Activated naive CD8-positive, alpha-beta T cell treated with anti-CD3 and anti-CD28 coated beads, Interleukin-2, amount 50 U/mL, for 16 hours (primary cell): Measurements from ENCODE around the gene NUP153.
"Not testable (repeated sequence)": the region's sequence is repeated elsewhere in the genome, so short reads cannot be mapped to it uniquely, and the experiment has no call there.

Experiments
- DNase-seq: peaks from one replicate; pipeline ENCODE4 v3.0.0-alpha.2; 2020; ENCODE audit warnings: low read depth, low spot score

The NUP153 gene

DNA sequence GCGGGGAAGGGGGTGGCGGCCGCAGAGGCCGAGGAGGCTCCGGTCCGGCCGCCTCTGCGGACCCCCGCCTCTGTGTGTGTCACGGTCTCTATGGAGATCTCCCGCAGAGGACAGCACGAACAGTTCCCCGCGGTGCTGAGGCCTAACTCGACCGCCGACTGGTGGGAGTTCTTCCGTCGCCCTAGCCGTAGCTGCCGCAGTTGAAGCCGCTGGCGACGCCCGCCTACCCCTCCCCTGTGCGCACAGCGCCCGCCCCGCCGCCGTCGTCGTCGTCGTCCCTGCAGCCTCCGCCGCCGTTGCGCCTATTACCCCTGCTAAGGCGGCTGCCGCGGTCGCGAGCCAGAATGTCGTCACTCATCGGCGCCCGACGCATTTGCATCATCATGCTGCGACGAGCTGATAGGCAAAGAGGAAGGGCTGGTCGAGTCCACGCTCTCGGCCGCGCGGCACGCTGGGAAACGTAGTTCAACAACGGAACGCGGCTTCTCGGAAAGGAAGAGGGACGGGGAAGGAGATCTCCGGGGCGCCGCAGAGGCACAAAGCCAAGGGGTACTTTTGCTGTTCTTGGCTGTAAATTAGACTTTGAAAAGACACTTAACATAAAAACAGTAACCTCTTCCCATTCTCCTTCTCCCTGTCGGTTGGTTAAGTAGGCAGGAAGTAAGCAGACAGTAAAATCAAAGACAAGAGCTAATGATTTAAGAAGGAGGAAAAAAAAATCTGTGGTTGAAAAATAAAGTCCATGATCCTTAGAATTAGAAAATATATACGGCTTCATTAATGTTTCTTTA lies at the start of gene NUP153:
TSS of gene NUP153 (minus strand) at position 346 of the 791 bp plus-strand sequence. CDS start 538 bp downstream, outside the sequence.
- peak; percentile 99 for DNase-seq

DNA sequence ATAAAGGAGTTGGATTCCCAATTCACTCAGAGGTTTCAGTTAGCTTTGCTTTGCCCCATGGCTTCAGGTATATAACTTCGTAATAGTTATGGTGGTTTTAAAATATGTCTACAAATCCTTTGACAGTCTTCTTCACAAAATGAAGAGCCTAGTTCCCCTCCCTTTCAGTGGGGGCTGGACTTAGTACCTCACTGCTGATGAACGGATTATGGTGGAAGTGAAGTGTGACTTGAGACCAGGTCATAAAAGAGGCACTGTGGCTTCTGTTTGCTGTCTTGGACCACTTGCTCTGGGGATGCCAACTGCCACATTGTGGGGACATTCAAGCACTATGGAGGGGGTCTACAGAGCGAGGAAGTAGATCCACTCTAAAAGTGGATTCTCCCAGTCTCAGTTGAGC lies 47.5 kb upstream of the NUP153 start:
- DNase-seq = no peak

DNA sequence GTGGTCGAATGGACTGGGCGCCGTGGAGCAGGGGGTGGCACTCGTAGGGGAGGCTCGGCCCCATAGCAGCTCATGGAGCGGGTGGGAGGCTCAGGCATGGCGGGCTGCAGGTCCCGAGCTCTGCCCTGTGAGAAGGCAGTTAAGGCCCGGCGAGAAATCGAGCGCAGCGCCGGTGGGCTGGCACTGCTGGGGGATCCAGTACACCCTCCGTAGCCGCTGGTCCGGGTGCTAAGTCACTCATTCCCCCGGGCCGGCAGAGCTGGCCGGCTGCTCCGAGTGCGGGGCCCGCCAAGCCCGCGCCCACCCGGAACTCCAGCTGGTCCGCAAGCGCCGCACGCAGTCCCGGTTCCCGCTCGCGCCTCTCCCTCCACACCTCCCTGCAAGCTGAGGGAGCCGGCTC lies 38.6 kb upstream of the NUP153 start:
- not testable (repeated sequence) for DNase-seq

DNA sequence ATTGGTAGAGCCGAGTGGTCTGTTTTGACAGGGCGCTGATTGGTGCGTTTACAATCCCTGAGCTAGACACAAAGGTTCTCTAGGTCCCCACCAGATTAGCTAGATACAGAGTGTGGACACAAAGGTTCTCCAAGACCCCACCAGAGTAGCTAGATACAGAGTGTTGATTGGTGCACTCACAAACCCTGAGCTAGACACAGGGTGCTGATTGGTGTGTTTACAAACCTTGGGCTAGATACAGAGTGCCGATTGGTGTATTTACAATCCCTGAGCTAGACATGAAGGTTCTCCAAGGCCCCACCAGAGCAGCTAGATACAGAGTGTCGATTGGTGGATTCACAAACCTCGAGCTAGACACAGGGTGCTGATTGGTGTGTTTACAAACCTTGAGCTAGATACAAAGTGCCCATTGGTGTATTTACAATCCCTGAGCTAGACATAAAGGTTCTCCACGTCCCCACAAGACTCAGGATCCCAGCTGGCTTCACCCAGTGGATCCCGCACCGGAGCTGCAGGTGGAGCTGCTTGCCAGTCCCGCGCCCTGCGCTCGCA lies 38.1 kb upstream of the NUP153 start:
- not testable (repeated sequence) for DNase-seq

DNA sequence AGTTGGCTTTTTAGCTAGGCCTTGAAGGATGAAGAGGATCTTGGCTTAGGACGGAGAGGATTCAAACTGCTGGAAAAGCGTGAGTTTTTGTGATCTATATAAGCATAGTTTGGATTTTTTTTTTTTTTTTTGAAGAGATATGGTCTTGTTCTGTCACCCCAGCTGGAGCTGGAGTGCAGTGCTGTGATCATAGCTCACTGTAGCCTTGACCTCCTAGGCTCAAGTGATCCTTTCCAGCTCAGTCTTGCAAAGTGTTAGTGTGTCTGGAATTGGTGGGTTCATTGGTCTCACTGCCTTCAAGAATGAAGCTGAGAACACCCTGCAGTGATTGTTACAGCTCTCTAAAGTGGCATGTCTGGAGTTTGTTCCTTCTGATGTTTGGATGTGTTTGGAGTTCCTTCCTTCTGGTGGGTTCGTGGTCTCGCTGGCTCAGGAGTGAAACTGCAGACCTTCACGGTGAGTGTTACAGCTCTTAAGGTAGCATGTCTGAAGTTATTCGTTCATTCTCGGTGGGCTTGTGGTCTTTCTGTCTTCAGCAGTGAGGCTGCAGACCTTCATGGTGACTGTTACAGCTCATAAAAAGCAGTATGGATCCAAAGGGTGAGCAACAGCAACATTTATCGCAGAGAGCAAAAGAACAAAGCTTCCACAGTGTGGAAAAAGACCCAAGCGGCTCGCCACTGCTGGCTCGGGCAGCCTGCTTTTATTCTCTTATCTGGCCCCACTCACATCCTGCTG lies 37.5 kb upstream of the NUP153 start:
- DNase-seq = no peak

DNA sequence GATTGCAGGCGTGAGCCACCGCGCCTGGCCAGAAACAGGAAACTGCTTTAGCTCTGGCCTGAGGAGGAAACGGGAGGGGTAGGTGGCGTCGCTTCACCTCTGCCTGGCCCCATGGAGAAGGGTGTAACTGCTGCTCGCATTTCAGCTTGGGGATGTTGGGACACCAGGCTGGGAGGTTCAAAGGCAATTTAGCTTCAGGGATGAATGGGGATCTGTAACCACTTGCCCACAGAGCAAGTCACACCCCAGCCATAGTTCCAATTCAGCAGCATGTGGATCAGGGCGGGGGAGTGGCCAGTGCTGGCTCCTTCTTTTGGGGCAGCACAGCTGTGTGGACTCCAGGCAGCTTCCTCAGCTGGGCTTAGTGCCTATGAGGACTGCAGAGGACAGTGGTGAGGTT lies 34.8 kb upstream of the NUP153 start:
- DNase-seq = no peak

DNA sequence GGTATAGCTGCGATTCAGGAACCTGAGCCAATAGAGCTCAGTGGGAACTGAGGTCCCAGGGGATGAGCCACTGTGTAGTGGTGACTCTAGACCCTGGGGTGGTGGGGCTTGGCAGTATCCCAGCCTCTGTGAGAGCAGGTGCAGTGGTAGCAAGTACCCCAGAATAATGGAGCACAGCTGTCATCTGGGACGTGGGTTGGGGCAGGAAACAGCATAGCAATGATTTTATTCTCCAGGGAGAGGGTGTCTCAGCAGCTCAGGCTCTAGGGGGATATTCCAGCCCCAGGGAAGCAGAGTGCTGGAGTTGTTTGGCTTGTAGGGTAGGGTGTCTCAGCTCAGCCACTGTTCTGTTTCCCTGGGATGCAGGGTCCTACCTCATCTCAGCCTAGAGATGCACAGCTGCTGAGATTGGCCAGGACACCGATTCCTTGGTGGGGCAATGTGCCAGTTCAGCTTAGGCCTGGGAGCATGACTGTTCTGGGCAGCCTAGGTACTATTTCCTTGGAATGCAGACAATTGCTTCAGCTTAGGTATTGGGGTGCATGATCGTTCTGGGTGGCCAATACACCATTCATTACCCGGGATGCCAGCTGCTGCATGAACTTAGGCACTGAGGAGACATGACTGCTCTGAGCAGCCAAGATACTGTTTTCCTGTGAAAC lies 34.0 kb upstream of the NUP153 start:
- no peak for DNase-seq

DNA sequence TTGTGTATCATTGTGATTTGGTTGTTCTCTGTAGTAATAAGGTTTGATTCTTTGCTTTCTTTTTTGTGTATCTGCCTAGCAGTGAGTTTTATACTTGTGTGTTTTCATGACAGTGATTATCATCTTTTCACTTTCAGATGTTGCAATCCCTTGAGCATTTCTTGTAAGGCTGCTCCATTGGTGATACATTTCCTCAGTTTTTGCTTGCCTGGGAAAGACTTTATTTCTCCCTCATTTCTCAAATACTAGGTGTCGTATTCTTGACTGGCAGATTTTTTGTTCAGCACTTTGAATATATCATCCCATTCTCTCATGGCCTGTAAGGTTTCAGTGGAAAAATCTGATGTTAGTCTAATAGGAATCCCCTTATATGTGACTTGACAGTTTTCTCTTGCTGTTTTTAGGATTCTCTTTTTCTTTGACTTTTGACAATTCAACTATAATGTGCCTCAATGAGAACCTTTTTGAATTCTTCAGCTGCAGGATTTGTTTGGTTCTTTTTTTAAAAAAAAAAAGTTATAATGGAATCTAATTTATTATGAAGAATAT lies 31.1 kb upstream of the NUP153 start:
- DNase-seq = no peak

DNA sequence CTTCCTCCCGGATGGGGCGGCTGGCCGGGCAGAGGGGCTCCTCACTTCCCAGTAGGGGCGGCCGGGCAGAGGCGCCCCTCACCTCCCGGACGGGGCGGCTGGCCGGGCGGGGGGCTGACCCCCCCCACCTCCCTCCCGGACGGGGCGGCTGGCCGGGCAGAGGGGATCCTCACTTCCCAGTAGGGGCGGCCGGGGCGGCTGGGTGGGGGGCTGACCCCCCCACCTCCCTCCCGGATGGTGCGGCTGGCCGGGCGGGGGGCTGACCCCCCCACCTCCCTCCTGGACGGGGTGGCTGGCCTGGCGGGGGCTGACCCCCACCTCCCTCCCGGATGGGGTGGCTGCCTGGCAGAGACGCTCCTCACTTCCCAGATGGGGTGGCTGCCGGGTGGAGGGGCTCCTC lies 28.6 kb upstream of the NUP153 start:
- DNase-seq = not testable (repeated sequence)

DNA sequence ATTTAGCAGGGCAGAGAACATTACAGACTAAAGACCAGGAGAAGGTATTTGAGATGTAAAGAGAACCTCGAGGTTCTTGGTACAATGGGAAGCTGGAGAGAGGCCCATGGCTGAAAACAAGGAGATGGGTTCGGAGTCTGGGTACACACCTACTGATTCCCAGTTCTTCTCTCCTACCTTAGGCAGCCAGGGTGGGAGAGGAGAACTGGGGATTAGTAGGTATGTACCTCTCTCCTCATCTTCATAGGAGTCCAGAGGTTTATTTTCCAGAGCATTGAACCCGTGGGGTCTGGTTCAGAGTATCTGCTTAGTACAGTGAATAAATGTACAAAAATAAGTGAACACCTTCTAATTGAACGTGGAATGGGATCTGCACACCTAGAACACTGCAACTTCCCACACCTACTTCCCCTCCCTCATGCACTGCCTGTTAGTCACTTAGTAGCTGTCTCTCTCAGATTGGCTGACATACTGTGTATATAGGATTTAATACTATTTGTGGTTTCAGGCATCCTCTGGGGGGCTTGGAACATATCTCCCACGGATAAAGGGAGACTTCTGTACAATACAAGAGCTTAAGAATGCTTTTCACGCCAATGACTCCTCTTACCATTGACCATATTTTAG lies 23.5 kb upstream of the NUP153 start:
- DNase-seq = no peak

DNA sequence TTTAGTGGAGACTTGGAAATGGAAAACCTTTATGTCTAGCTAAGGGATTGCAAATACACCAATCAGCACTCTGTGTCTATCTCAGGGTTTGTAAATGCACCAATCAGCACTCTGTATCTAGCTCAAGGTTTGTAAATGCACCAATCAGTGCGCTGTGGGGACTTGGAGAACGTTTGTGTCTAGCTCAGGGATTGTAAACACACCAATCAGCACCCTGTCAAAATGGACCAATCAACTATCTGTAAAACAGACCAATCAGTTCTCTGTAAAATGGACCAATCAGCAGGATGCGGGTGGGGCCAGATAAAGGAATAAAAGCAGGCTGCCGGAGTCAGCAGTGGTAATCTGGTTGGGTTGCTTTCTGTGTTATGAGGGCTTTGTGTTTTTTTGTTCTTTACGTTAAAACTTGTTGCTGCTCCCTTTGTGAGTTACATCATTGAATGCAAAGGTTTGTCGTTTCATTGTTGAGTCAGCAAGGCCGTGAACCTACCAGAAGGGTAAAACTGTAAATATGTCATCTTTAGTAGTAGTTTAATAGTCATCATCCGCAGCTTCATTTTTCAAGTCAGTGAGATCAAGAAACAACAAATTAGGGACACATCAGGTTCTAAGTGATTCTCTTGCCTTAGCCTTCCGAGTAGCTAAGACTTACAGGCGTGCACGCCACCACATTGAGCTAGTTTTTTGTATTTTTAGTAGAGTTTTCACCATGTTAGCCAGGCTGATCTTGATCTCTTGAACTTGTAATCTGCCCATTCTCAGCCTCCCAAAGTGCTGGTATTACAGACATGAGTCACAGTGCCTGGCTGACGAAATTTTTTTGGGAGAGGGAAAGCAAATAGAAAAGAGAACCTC lies 22.7 kb upstream of the NUP153 start:
- no peak for DNase-seq

DNA sequence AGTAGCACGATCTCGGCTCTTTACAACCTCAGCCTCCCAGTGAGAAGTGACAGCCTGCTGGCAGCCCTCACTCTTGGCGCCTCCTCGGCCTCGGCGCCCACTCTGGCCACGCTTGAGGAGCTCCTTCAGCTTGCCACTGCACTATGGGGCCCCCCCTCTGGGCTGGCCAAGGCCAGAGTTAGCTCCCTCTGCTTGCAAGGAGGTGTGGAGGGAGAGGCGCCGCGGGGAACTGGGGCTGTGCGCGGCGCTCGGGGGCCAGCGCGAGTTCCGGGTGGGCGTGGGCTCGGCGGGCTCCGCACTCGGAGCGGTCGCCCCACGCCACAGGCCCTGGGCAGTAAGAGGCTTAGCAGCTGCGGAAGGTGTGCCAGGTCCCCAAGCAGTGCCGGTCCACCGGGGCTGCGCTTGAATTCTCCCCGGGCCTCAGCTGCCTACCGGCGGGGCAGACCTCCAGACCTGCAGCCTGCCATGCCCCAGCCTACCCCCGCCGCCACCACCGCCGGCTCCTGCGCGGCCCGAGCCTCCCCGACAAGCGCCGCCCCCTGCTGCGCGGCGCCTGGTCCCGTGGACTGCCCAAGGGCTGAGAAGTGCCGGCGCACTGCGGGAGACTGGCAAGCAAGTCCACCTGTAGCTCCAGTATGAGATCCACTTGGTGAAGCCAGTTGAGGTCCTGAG lies 22.0 kb upstream of the NUP153 start:
- no peak for DNase-seq

DNA sequence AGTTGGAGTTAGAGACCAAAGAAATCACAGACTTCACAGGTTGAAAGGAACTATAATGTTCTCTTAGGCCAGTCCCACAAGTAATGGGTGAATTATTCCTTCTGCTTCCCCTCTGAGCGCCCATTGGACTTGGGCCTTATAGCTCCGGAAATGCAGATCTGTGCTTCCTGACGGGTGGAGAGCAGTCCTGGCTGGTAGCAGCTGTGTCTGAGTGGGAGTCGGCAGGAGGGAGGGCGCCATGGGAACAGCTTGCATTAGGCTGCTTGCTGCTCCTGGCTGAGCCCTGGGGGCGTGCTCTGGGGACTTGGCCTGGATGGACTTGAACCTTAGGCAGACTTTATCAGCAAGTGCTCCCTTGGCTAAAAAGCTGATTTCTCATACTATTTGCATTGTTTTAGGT lies 18.4 kb upstream of the NUP153 start:
- DNase-seq = no peak

DNA sequence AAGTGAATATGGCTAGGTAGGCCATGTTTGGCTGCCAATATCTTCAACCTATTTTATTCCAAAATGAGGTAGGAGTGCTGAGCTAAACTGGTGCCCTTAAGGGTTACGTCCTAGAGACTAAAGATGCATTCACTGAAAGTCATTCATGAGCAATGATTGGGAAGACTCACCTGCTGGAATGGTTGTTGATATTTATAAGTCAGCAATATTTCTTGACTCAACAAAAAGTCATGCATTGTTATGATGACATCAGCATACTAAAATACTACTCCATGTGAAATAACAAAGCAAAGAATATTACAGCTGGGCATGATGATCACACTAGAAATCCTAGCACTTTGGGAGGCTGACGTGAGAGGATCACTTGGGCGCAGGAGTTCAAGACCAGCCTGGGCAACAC lies 17.6 kb upstream of the NUP153 start:
- DNase-seq = no peak

DNA sequence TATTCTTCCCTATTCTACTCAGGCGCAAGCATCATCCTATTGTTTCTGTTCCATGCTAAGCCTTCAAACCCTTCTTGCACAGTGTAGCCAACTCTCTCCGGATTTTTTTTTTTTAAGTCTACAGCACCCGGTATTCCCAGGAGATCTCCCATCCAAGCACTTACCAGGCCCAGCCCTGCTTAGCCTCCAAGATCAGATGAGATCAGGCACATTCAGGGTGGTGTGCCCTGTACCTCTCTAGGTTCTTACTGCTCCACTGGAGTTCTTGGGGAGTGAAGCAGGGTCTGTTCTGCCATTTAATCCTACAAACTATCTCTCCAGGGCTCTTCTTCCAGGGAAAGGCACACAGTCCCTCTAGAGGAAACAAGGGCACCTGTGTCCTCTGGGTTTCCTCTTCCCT lies 14.9 kb upstream of the NUP153 start:
- no peak for DNase-seq

DNA sequence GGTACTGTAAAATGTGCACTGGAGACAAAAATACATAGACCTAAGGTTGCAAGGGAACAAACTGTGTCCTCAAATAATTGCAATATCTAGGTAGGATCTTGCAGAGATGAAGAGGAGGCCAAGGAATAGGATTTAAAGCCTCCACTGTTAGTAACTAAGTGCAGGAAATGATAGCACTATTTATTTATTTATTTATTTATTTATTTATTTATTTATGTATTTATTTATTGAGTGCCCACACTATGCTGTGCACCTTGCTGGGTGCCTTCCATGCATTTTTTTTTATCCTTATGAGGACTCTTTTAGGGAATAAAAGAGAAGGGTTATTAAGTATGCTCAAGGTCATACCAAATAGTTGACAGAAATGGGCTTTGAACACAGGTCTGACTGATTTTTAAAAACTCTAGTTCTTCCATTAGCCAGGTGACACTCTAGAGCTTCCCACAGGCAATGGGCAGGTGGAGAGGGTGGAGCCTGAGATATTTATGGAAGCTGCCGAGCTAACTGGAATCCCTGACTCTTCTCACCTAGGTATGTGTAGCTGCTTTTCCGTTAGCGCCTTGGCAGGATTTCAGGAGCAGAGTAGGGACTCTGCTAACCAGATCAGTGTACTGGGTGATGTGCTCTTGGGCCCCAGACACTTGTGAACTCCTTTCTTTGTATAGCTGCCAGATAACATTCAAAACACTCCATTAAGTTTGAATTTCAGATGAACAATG lies 12.8 kb upstream of the NUP153 start:
- DNase-seq = no peak

DNA sequence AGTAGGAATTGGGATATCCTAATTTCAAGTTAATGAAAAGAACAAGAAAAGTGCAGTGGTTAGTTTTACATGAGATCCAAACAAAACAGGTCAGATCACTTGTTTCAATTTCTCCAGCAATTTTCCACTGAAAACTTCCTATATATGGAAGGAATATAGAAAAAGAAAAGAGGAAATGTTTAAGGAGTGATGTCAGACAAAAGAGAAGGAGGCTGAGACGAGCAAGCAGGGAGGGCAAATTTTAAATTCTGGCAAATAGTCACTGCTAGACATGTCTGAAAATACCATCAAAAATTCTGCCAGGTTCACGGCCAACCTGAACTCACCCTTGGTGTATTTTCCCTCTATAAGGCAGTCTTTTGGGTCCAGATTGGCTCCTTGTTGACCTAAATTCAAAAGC lies 9.5 kb upstream of the NUP153 start:
- DNase-seq = no peak

DNA sequence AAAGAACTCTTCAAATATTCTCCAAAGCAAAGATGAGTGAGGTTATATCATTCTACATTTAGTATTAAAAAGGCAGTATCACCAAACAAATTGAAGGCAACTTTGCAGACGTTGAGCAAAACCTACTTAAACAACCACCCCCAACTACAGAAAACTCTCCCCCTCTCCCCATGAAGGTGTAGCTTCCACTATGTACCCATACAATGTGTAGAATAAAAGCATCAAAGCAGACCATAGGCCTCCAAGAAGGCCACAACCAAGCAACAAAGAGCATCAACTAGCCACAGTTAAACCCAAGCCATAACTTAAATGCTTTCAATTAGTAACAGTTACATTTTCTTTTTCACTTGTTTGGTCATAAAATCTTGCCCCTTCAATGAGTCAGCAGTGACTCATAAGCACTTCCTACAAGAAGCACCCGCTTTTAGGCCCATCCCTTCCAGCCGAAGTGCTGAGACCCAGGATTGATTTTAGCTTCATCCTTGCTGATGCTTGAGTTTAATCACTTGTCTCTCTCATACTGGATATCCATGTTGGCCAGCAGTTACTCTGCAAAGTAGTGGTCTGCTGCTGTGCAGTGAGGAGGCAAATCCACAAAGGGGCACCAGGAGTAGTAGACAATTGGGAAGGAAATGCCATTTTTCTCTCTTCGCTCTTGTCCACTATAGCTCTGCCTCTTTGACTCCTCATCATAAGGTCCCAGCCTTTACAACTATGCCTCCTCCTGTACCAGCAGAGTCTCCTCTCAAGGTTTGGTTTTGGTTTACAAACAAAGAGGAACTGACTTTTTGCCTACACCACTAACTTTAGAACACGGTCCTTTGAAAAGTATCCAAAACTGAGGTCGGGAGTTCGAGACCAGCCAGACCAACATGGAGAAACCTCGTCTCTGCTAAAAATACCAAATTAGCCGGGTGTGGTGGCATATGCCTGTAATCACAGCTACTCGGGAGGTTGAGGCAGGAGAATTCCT lies 8.4 kb upstream of the NUP153 start:
- DNase-seq = no peak
